ENCODE measurements around the gene PML. TPM values are rescaled to one million over a fixed set of nuclear protein-coding genes. Genes with fewer than 3 reads are reported as not detected.
"Not testable (repeated sequence)": the region's sequence is repeated elsewhere in the genome, so short reads cannot be mapped to it uniquely, and the experiment has no call there.

Gene PML
- total RNA-seq, 1 experiment from 2014 or later: 24.6 TPM

- not testable (repeated sequence) for H2BK15ac ChIP-seq (ENCODE audit: low read depth, low read length); H4K20me1 ChIP-seq (ENCODE audit: control insufficient read depth, insufficient read depth, insufficient read length)
- WGBS (ENCODE audit: extremely low coverage, insufficient read length, low lambda C conversion rate): no CpG with 5 or more reads among the region's 7 CpGs
These were observed 87.9 kb downstream of the PML start, which contains the start of gene GOLGA6A for GRCh38 chr15:74082450-74082849. Gene GOLGA6A (minus strand): TSS chr15:74082550. CDS start chr15:74082509, 41 bp downstream.

GRCh38 chr15:74094567-74094966, 100.1 kb downstream of the PML start:
- H4K8ac ChIP-seq (replicated peaks; ENCODE audit: insufficient read length, low read depth, low read length); H3K14ac ChIP-seq (ENCODE audit: insufficient read depth, low read length); H3T11ph ChIP-seq (ENCODE audit: low read length); H3K4me2 ChIP-seq (ENCODE audit: insufficient read depth, insufficient read length, low read length); H2BK5ac ChIP-seq (ENCODE audit: insufficient read length, low read length); H3K4ac ChIP-seq (ENCODE audit: low read depth, low read length); H3K27me3 Mint-ChIP-seq (ENCODE audit: low read depth); H3K79me1 ChIP-seq (ENCODE audit: insufficient read depth, low read depth, low read length, poor library complexity, severe bottlenecking); H2AK5ac ChIP-seq (ENCODE audit: insufficient read length, low read length); H3K4me1 ChIP-seq (ENCODE audit: insufficient read depth, low read length); H2BK20ac ChIP-seq (ENCODE audit: low read depth, low read length, poor library complexity, severe bottlenecking); H2BK120ac ChIP-seq (ENCODE audit: low read depth, low read length, poor library complexity, severe bottlenecking); H3K18ac ChIP-seq (ENCODE audit: insufficient read length, low read depth, low read length); H3K4me3 Mint-ChIP-seq; H3K79me2 ChIP-seq (ENCODE audit: insufficient read depth, low read length); H3K27ac ChIP-seq (ENCODE audit: insufficient read length, low read depth, low read length); H3K9ac ChIP-seq (ENCODE audit: extremely low read depth, insufficient read length, low read length); H3K9me3 Mint-ChIP-seq; H3K4me1 Mint-ChIP-seq; H3K23me2 ChIP-seq (ENCODE audit: insufficient read length, low read depth, low read length, poor library complexity, severe bottlenecking); H4K5ac ChIP-seq (ENCODE audit: insufficient read length, low read depth, low read length); H4K20me1 ChIP-seq (ENCODE audit: control insufficient read depth, insufficient read depth, insufficient read length); H3K27ac Mint-ChIP-seq; H2BK12ac ChIP-seq (ENCODE audit: insufficient read length, low read depth, low read length); H3K23ac ChIP-seq (ENCODE audit: insufficient read length, low read depth, low read length); H3K36me3 Mint-ChIP-seq (ENCODE audit: insufficient read depth in 1 of 3, low read depth in 3 of 3); H2BK15ac ChIP-seq (ENCODE audit: low read depth, low read length); DNase-seq; H4K91ac ChIP-seq (ENCODE audit: insufficient read length, low read depth, low read length); H2AFZ ChIP-seq (ENCODE audit: low read length); H3K27me3 ChIP-seq (ENCODE audit: insufficient read depth, low read length); H3K9me3 ChIP-seq (ENCODE audit: control insufficient read depth, low read depth, low read length); H3K56ac ChIP-seq (ENCODE audit: insufficient read length, low read depth, low read length): not testable (repeated sequence)
- no CpG with 5 or more reads among the region's 2 CpGs for WGBS (ENCODE audit: extremely low coverage, insufficient read length, low lambda C conversion rate)

More at GRCh38 chr15:74082450-74082849, 87.9 kb downstream of the PML start, which contains the start of gene GOLGA6A:
- H3K23me2 ChIP-seq (ENCODE audit: insufficient read length, low read depth, low read length, poor library complexity, severe bottlenecking); H2BK20ac ChIP-seq (ENCODE audit: low read depth, low read length, poor library complexity, severe bottlenecking); H3K27ac ChIP-seq (ENCODE audit: insufficient read length, low read depth, low read length); H3T11ph ChIP-seq (ENCODE audit: low read length); H3K36me3 Mint-ChIP-seq (ENCODE audit: insufficient read depth in 1 of 3, low read depth in 3 of 3); DNase-seq; H2AFZ ChIP-seq (ENCODE audit: low read length); H2BK5ac ChIP-seq (ENCODE audit: insufficient read length, low read length); H3K4me2 ChIP-seq (ENCODE audit: insufficient read depth, insufficient read length, low read length); H2BK12ac ChIP-seq (ENCODE audit: insufficient read length, low read depth, low read length); H2AK5ac ChIP-seq (ENCODE audit: insufficient read length, low read length); H3K9me3 Mint-ChIP-seq; H4K8ac ChIP-seq (replicated peaks; ENCODE audit: insufficient read length, low read depth, low read length); H4K5ac ChIP-seq (ENCODE audit: insufficient read length, low read depth, low read length); H2BK120ac ChIP-seq (ENCODE audit: low read depth, low read length, poor library complexity, severe bottlenecking); H3K18ac ChIP-seq (ENCODE audit: insufficient read length, low read depth, low read length); H3K56ac ChIP-seq (ENCODE audit: insufficient read length, low read depth, low read length); H3K4me1 ChIP-seq (ENCODE audit: insufficient read depth, low read length); H3K27me3 Mint-ChIP-seq (ENCODE audit: low read depth); H3K14ac ChIP-seq (ENCODE audit: insufficient read depth, low read length); H3K4me3 Mint-ChIP-seq; H3K79me2 ChIP-seq (ENCODE audit: insufficient read depth, low read length); H3K9ac ChIP-seq (ENCODE audit: extremely low read depth, insufficient read length, low read length); H3K27me3 ChIP-seq (ENCODE audit: insufficient read depth, low read length); H3K27ac Mint-ChIP-seq; H3K4ac ChIP-seq (ENCODE audit: low read depth, low read length); H3K4me1 Mint-ChIP-seq; H3K79me1 ChIP-seq (ENCODE audit: insufficient read depth, low read depth, low read length, poor library complexity, severe bottlenecking); H3K9me3 ChIP-seq (ENCODE audit: control insufficient read depth, low read depth, low read length); H4K91ac ChIP-seq (ENCODE audit: insufficient read length, low read depth, low read length); H3K23ac ChIP-seq (ENCODE audit: insufficient read length, low read depth, low read length): not testable (repeated sequence)

All from H9 (cell line).